CD4-positive, alpha-beta T cell treated with Interleukin-4 for 4 hours (primary cell): ENCODE results near the gene CXCR6.

Experiments
- DNase-seq: peaks from one replicate; pipeline ENCODE4 v3.0.0-alpha.2; 2020

Gene CXCR6

GRCh38 chr3:45972534-45973402 is 29.5 kb downstream of the CXCR6 start:
- peak; percentile 58 for DNase-seq

- no peak for DNase-seq
These were observed 31.4 kb downstream of the CXCR6 start for GRCh38 chr3:45974686-45975085.

- DNase-seq, result no peak
These were observed 32.4 kb downstream of the CXCR6 start for GRCh38 chr3:45975686-45976085.

- peak; percentile 54 for DNase-seq
These were observed 33.2 kb downstream of the CXCR6 start for GRCh38 chr3:45976191-45977091.

- DNase-seq, result peak; percentile 53
These were observed 34.9 kb downstream of the CXCR6 start for GRCh38 chr3:45978006-45978761.

GRCh38 chr3:45979378-45979777 is 36.1 kb downstream of the CXCR6 start:
- no peak for DNase-seq

GRCh38 chr3:45980229-45980813 is 37.1 kb downstream of the CXCR6 start:
- DNase-seq, result no peak

- no peak for DNase-seq
These were observed 37.6 kb downstream of the CXCR6 start for GRCh38 chr3:45980819-45981218.

- no peak for DNase-seq
These were observed 38.2 kb downstream of the CXCR6 start for GRCh38 chr3:45981346-45982074.

GRCh38 chr3:45983770-45984169 is 40.5 kb downstream of the CXCR6 start:
- no peak for DNase-seq

- DNase-seq, result no peak
These were observed 41.4 kb downstream of the CXCR6 start for GRCh38 chr3:45984331-45985312.

- DNase-seq, result no peak
These were observed 42.5 kb downstream of the CXCR6 start for GRCh38 chr3:45985532-45986302.

GRCh38 chr3:45986303-45986982 is 43.2 kb downstream of the CXCR6 start:
- DNase-seq, result no peak

- DNase-seq, result no peak
These were observed 44.4 kb downstream of the CXCR6 start for GRCh38 chr3:45987368-45988291.

- DNase-seq, result no peak
These were observed 45.1 kb downstream of the CXCR6 start for GRCh38 chr3:45988362-45988761.

- DNase-seq, result peak; percentile 38
These were observed 45.5 kb downstream of the CXCR6 start for GRCh38 chr3:45988804-45989203.

GRCh38 chr3:45990181-45990580 is 46.9 kb downstream of the CXCR6 start:
- no peak for DNase-seq

- DNase-seq, result no peak
These were observed 48.1 kb downstream of the CXCR6 start for GRCh38 chr3:45991341-45991740.
